ENCODE data around the gene AP4S1.
"Not testable (repeated sequence)": the region's sequence is repeated elsewhere in the genome, so short reads cannot be mapped to it uniquely, and the experiment has no call there.

AP4S1 gene

GRCh38 chr14:31045501-31046080 lies 20.1 kb downstream of the AP4S1 start:
- DNase-seq, result no peak

- DNase-seq, result no peak
Measured at GRCh38 chr14:31047503-31047902, 22.1 kb downstream of the AP4S1 start.

GRCh38 chr14:31051023-31051422 lies 25.6 kb downstream of the AP4S1 start:
- no peak for DNase-seq

- no peak for DNase-seq
Measured at GRCh38 chr14:31051511-31051910, 26.1 kb downstream of the AP4S1 start.

- not testable (repeated sequence) for DNase-seq
Measured at GRCh38 chr14:31052905-31053586, 27.6 kb downstream of the AP4S1 start.

- DNase-seq, result no peak
Measured at GRCh38 chr14:31057035-31057434, 31.6 kb downstream of the AP4S1 start.

- DNase-seq, result no peak
Measured at GRCh38 chr14:31057701-31058364, 32.4 kb downstream of the AP4S1 start.

GRCh38 chr14:31059152-31059924 lies 33.9 kb downstream of the AP4S1 start:
- DNase-seq, result peak; percentile 96

GRCh38 chr14:31060253-31060875 lies 34.9 kb downstream of the AP4S1 start:
- DNase-seq, result no peak

GRCh38 chr14:31062908-31063307 lies 37.5 kb downstream of the AP4S1 start:
- DNase-seq, result not testable (repeated sequence)

GRCh38 chr14:31068235-31068634 lies 42.8 kb downstream of the AP4S1 start:
- DNase-seq, result peak; percentile 36

- no peak for DNase-seq
Measured at GRCh38 chr14:31069343-31069742, 43.9 kb downstream of the AP4S1 start.

GRCh38 chr14:31070431-31070830 lies 45.0 kb downstream of the AP4S1 start:
- no peak for DNase-seq

- DNase-seq, result no peak
Measured at GRCh38 chr14:31071151-31071550, 45.7 kb downstream of the AP4S1 start.

GRCh38 chr14:31075144-31075543 lies 49.7 kb downstream of the AP4S1 start:
- DNase-seq, result no peak

GRCh38 chr14:31078766-31079165 lies 53.3 kb downstream of the AP4S1 start:
- no peak for DNase-seq

- DNase-seq, result no peak
Measured at GRCh38 chr14:31080056-31080455, 54.6 kb downstream of the AP4S1 start.

GRCh38 chr14:31080484-31080883 lies 55.0 kb downstream of the AP4S1 start:
- no peak for DNase-seq

- no peak for DNase-seq
Measured at GRCh38 chr14:31083781-31084180, 58.3 kb downstream of the AP4S1 start.

- DNase-seq, result no peak
Measured at GRCh38 chr14:31084385-31084784, 58.9 kb downstream of the AP4S1 start.

- no peak for DNase-seq
Measured at GRCh38 chr14:31085027-31085426, 59.6 kb downstream of the AP4S1 start.

GRCh38 chr14:31086466-31086865 lies 61.0 kb downstream of the AP4S1 start:
- not testable (repeated sequence) for DNase-seq

Measured in GF-D8 (cell line).